HCT116 (cell line): ENCODE data around the gene CRAT. TPM values are rescaled to one million over a fixed set of nuclear protein-coding genes. Genes with fewer than 3 reads are reported as not detected.

ENCODE experiments used
- ATAC-seq: fragments of 200-7000 bp; cut with Tn5 transposase; 2 replicates; pipeline ENCODE4 v1.9.1; 2020; ENCODE audit warnings: mild to moderate bottlenecking, moderate library complexity
- BruUV-seq: library from RNA; stranded (reverse); fragments of 400-500 nt; replicated peaks from 2 replicates; lab custom pipeline; 2021; lab: Mats Ljungman, UMichigan
- CTCF ChIA-PET: fragments of 300-600 bp; sonication (Branson Sonifier 250); formaldehyde crosslinking; loops from one replicate; lab custom pipeline; 2021; ENCODE audit warnings: antibody characterized with exemption; lab: Charles Lee
- POLR2A ChIA-PET: fragments of 300-600, 350-600 bp; sonication (Branson Sonifier 250); formaldehyde crosslinking; loops from one replicate; lab custom pipeline; 2021; ENCODE audit warnings: antibody characterized with exemption; lab: Charles Lee
- RAD21 ChIA-PET, 2 experiments: fragments of 300-600 bp; sonication (Branson Sonifier 250); formaldehyde crosslinking; loops; one replicate each; lab custom pipeline; 2023; ENCODE audit warnings: low total read pairs in 2 of 2; ENCODE audit not compliant: uncharacterized antibody in 2 of 2, unreplicated experiment in 2 of 2, low non-redundant PET in 1 of 2; lab: Charles Lee
- DNase-seq: peaks from one replicate; pipeline ENCODE4 v3.0.0-alpha.2; 2010; ENCODE audit warnings: low read depth, low spot score
- H2AFZ ChIP-seq: fragments of 200-600 bp; shearing (Covaris generic), sonication (generic); 2 replicates; pipeline ENCODE4 v1.6.1; 2017; ENCODE audit warnings: low read depth, mixed run types, mixed read lengths, antibody characterized with exemption, low read length; ENCODE audit not compliant: poor library complexity, severe bottlenecking
- H3K27ac ChIP-seq: 2 replicates; pipeline ENCODE4 v1.5.1; 2012; ENCODE audit warnings: low read depth, low read length
- H3K27me3 ChIP-seq: fragments of 200-600 bp; sonication (generic); 2 replicates; pipeline ENCODE4 v1.6.1; 2016; ENCODE audit warnings: mixed run types, low read length, mixed read lengths; ENCODE audit not compliant: insufficient read depth
- H3K36me3 ChIP-seq, 2 experiments: fragments of 200-500 bp in 1 of 2; fragments of 200-600 bp in 1 of 2; sonication (Bioruptor generic) in 1 of 2; sonication (generic) in 1 of 2; 2 replicates each; pipeline versions ENCODE4 v1.5.1 to v1.6.1; 2014 to 2016; ENCODE audit warnings: low read length in 2 of 2, inconsistent platforms in 1 of 2, mixed read lengths in 1 of 2, mixed run types in 1 of 2; ENCODE audit not compliant: insufficient read depth in 2 of 2, control insufficient read depth in 1 of 2
- H3K4me1 ChIP-seq, 2 experiments: fragments of 200-600 bp in 1 of 2; sonication (generic) in 1 of 2; 2 replicates each; pipeline versions ENCODE4 v1.5.1 to v1.6.1; 2012 to 2017; ENCODE audit warnings: low read length in 2 of 2, inconsistent platforms in 1 of 2, mild to moderate bottlenecking in 1 of 2, mixed read lengths in 1 of 2, mixed run types in 1 of 2, moderate library complexity in 1 of 2; ENCODE audit not compliant: insufficient read depth in 2 of 2, control insufficient read depth in 1 of 2
- H3K4me2 ChIP-seq: fragments of 200-600 bp; sonication (generic); 2 replicates; pipeline ENCODE4 v1.6.1; 2017; ENCODE audit warnings: mixed run types, low read length, mixed read lengths
- H3K4me3 ChIP-seq, 2 experiments: fragments of 200-600 bp in 1 of 2; sonication (generic) in 1 of 2; replicated peaks in 1 of 2; 2 replicates each; pipeline ENCODE4 v1.5.1; 2011 to 2016; ENCODE audit warnings: low read length in 2 of 2, control low read depth in 1 of 2, low read depth in 1 of 2, mild to moderate bottlenecking in 1 of 2, mixed read lengths in 1 of 2, mixed run types in 1 of 2
- H3K79me2 ChIP-seq: fragments of 200-600 bp; sonication (generic); 2 replicates; pipeline ENCODE4 v1.6.1; 2017; ENCODE audit warnings: mild to moderate bottlenecking, mixed run types, low read length, moderate library complexity, mixed read lengths; ENCODE audit not compliant: insufficient read depth
- H3K9ac ChIP-seq: fragments of 200-600 bp; sonication (generic); 2 replicates; pipeline ENCODE4 v1.6.1; 2016; ENCODE audit warnings: low read length, mixed read lengths
- H3K9me2 ChIP-seq: fragments of 200-600 bp; sonication (generic), shearing (Covaris generic); 2 replicates; pipeline ENCODE4 v1.6.1; 2017; ENCODE audit warnings: mixed run types, mild to moderate bottlenecking, moderate library complexity; ENCODE audit not compliant: insufficient read depth
- H3K9me3 ChIP-seq, 2 experiments: fragments of 200-500 bp in 1 of 2; fragments of 200-600 bp in 1 of 2; sonication (Bioruptor generic) in 1 of 2; sonication (generic) in 1 of 2; 2 replicates each; pipeline ENCODE4 v1.6.1; 2014 to 2017; ENCODE audit warnings: low read length in 2 of 2, mixed read lengths in 2 of 2, inconsistent platforms in 1 of 2, low read depth in 1 of 2, mild to moderate bottlenecking in 1 of 2, mixed run types in 1 of 2, moderate library complexity in 1 of 2; ENCODE audit not compliant: control insufficient read depth in 1 of 2, insufficient read depth in 1 of 2
- H4K20me1 ChIP-seq: fragments of 200-600 bp; sonication (generic), shearing (Covaris generic); 2 replicates; pipeline ENCODE4 v1.6.1; 2017; ENCODE audit warnings: mixed run types, mild to moderate bottlenecking, moderate library complexity; ENCODE audit not compliant: insufficient read depth
- CBX3 ChIP-seq: IDR thresholded peaks from 2 replicates; pipeline ENCODE4 v1.6.1; 2012; ENCODE audit warnings: low read depth
- SRF ChIP-seq: IDR thresholded peaks from 2 replicates; pipeline ENCODE4 v1.6.1; 2012; ENCODE audit warnings: low read depth
- TCF7L2 ChIP-seq: IDR thresholded peaks from 2 replicates; pipeline ENCODE4 v1.7.0; 2011; ENCODE audit warnings: borderline replicate concordance, inconsistent platforms; ENCODE audit not compliant: insufficient read depth, insufficient read length; ENCODE audit errors: extremely low read depth
- YY1 ChIP-seq: IDR thresholded peaks from 2 replicates; pipeline ENCODE4 v1.6.1; 2011; ENCODE audit warnings: low read length, low read depth, moderate library complexity, mild to moderate bottlenecking; ENCODE audit not compliant: insufficient replicate concordance; ENCODE audit errors: extremely low read depth
- ZNF274 ChIP-seq: fragments of 200-500 bp; sonication (Bioruptor generic); IDR thresholded peaks from 2 replicates; pipeline ENCODE4 v1.6.1; 2014; ENCODE audit warnings: mild to moderate bottlenecking, low read depth, low read length, inconsistent platforms
- intact Hi-C: fragments of 100-400 bp; cut with micrococcal nuclease; formaldehyde crosslinking; loops from 2 replicates; pipeline ENCODE4 v1.10.0; 2022
- total RNA-seq: library from RNA; stranded (reverse); gene quantifications from one replicate; pipeline ENCODE4 v1.2.1, GENCODE V29; 2021; ENCODE audit not compliant: unreplicated experiment
- TF ChIP-seq, protein P1 (sequence below): IDR thresholded peaks from 2 replicates; pipeline ENCODE4 v1.6.1; 2011; ENCODE audit warnings: mild to moderate bottlenecking, low read length, moderate library complexity; ENCODE audit not compliant: insufficient replicate concordance; ENCODE audit errors: extremely low read depth
- TF ChIP-seq, protein P2 (sequence below): IDR thresholded peaks from 2 replicates; pipeline ENCODE4 v1.6.1; 2012

The CRAT gene
- total RNA-seq, 1 experiment from 2014 or later: 29.0 TPM

DNA sequence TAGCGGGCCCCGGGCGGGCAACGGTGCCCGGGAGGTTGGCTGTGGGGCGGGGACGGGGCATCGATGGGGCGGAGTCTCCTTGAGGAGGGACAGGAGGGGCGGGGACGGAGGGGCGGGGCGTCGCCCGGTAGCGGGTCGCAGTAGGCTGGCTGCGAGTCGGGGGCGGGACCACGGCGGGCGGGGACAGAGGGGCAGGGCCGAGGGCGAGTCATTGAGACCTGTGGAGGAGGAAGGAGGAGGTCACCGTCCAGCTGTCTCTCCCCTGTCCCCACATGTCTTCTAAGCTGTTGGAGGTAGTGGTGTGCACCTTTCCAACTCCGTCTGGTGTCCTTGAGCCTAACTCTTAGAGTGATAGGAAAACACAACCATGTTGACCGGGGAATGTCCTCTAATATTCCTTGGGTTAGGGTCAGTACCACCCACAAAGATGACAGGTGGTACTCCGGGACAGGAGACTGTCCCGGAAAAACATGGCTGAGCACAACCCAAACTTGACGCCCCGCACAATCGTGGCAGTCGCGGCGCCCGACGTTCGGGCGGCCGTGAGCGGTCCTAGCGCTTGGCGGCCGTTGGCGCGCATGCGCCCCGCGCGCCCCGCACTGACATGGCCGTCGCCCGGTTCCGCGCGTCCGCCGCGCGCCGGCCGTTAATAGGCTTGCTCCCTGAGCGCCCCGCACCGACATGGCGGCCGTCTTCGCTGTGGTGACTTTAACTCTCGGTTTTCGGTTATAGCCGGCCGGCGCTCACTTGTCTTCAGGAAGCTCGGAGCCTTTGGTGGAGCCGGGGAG lies at the start of gene CRAT, which contains the start of gene PTPA (continued):
- TF ChIP-seq, protein P1, sequence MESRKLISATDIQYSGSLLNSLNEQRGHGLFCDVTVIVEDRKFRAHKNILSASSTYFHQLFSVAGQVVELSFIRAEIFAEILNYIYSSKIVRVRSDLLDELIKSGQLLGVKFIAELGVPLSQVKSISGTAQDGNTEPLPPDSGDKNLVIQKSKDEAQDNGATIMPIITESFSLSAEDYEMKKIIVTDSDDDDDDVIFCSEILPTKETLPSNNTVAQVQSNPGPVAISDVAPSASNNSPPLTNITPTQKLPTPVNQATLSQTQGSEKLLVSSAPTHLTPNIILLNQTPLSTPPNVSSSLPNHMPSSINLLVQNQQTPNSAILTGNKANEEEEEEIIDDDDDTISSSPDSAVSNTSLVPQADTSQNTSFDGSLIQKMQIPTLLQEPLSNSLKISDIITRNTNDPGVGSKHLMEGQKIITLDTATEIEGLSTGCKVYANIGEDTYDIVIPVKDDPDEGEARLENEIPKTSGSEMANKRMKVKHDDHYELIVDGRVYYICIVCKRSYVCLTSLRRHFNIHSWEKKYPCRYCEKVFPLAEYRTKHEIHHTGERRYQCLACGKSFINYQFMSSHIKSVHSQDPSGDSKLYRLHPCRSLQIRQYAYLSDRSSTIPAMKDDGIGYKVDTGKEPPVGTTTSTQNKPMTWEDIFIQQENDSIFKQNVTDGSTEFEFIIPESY: no peak
- TF ChIP-seq, protein P2, sequence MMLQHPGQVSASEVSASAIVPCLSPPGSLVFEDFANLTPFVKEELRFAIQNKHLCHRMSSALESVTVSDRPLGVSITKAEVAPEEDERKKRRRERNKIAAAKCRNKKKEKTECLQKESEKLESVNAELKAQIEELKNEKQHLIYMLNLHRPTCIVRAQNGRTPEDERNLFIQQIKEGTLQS: no peak
- no peak for TF ChIP-seq SRF

DNA sequence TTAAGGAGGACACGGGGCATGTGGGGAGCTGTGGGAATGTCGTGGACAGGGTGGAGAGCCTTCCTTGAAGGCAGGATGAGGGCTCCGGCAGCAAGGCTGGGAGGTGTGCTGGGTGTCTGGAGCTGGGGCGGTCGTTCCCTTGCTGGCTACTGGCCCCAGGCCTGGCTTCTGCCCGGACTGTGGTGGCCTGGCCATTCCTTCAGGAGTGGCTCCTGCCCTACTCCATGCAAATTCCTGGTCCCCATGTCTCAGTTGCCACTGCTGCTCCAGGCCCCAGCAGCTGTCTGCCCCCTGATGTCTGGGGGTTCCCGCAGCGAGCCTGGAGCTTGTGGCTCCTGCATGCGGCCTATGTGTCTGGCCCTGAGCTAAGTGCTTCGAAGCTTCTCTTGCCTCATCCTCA lies 45.6 kb upstream of the CRAT start:
- CTCF ChIA-PET: interaction anchor here (1.1 kb wide), 1 partner anchor 13 kb away, joined by 3 read pairs; no protein-coding TSS in a partner anchor
- TF ChIP-seq YY1: no peak
- TF ChIP-seq CBX3: no peak
- no peak for TF ChIP-seq ZNF274
- TF ChIP-seq TCF7L2: no peak
- TF ChIP-seq, all 23 proteins: peak for 0

More for the DNA sequence above, 45.6 kb upstream of the CRAT start:
- H3K27ac ChIP-seq: no peak overlapping the region
- no peaks in the 10 kb centered on the region for H3K9me3 ChIP-seq
- H3K4me1 ChIP-seq: peaks cover 0 to 2% of the 10 kb centered on the region in 2 experiments; a peak in 1 of 4 replicates
- RAD21 ChIA-PET: no interaction called here
- POLR2A ChIA-PET: no interaction called here
- no peak for DNase-seq
- H3K9ac ChIP-seq: no peak overlapping the region
- peaks cover 0 to 13% of the 10 kb centered on the region in 2 experiments; a peak in 2 of 4 replicates for H3K36me3 ChIP-seq
- no peaks in the 10 kb centered on the region for H3K9me2 ChIP-seq
- H3K4me2 ChIP-seq: no peak overlapping the region
- no peak overlapping the region for H2AFZ ChIP-seq
- ATAC-seq: no peak
- H3K79me2 ChIP-seq: no peaks in the 10 kb centered on the region
- no peaks in the 10 kb centered on the region for H3K27me3 ChIP-seq
- no peaks in the 10 kb centered on the region for H4K20me1 ChIP-seq
- no peak overlapping the region for H3K4me3 ChIP-seq
- intact Hi-C loops: no loop called here
- no TSS peak for BruUV-seq
